ENCODE measurements around the gene EPS15. TPM values are rescaled to one million over a fixed set of nuclear protein-coding genes. Genes with fewer than 3 reads are reported as not detected.

The EPS15 gene
- total and polyA plus RNA-seq, 4 donors, result 79.9 to 179 (median 102) TPM

DNA sequence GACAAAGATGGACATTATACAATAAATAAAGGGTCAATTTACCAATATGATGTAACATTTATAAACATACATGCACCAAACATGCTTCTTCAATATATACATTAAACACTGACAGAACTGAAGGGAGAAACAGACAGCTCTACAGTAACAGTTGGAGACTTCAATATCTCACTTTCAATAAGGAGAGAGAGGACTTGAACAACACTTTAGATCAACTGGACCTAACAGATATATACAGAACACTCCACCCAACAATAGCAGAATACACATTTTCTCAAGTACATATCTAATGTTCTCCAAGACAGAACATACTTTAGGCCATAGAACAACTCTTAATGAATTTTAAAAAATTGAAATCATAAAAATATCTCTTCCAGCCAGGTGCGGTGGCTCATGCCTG lies 138.1 kb downstream of the EPS15 start:
- H3K9me3 ChIP-seq (ENCODE audit: control insufficient read depth, insufficient read depth, low read length), result peaks cover 4% of the 10 kb centered on the region
- no peak overlapping the region for H3K27ac ChIP-seq (ENCODE audit: low read depth, low read length)
- H3K4me1 ChIP-seq (ENCODE audit: control insufficient read depth, insufficient read depth, low read length), result no peaks in the 10 kb centered on the region
- no peak for DNase-seq (ENCODE audit: low read depth in 4 of 6, low spot score in 6 of 6)
- H3K27me3 ChIP-seq (ENCODE audit: control insufficient read depth, insufficient read depth, low read length), result no peaks in the 10 kb centered on the region
- 92% methylated on average over 1 of the region's 1 CpG for WGBS (ENCODE audit: insufficient coverage)
- H3K36me3 ChIP-seq (ENCODE audit: control insufficient read depth, insufficient read depth, low read length), result peaks cover 15% of the 10 kb centered on the region
- H3K4me3 ChIP-seq (ENCODE audit: low read depth, low read length), result no peak overlapping the region

DNA sequence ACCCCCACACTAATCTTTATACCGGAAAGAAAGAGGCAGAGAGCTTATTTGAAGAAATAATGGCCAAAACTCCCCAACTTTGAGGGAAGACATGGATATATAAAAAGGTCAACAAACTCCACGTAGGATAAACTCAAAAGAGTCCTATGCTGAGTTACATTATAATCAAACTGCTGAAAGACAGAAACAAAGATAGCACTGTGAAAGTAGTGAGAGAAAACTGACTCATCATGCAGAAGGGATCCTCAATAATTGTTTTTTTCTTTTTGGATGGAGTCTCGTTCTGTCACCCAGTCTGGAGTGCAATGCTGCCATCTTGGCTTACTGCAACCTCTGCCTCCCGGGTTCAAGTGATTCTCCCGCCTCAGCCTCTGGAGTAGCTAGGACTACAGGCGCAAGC lies 140.2 kb downstream of the EPS15 start:
- WGBS (ENCODE audit: insufficient coverage), result 75% methylated on average over 1 of the region's 6 CpGs

DNA sequence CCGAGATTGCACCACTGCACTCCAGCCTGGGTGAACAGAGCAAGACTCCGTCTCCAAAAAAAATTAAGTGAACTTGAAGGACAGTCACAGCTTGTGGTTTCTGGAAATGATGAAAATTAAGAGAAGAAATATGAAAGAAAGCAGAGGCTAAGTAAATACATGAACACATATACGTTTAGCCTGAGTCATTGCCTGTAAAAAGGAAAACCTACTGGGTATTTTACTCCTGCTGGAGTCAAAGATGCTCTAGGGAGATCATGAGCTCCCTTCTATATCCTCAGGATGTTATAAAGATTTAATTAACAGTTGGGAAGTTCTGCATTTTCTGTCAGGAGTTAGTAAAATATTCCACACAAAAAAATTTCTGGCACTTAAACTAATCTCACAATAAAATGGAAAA lies 145.2 kb downstream of the EPS15 start:
- no peak for DNase-seq (ENCODE audit: low read depth in 4 of 6, low spot score in 6 of 6)
- WGBS (ENCODE audit: insufficient coverage), result no CpG with 5 or more reads among the region's 3 CpGs
- peaks cover 14% of the 10 kb centered on the region for H3K36me3 ChIP-seq (ENCODE audit: control insufficient read depth, insufficient read depth, low read length)
- no peaks in the 10 kb centered on the region for H3K4me1 ChIP-seq (ENCODE audit: control insufficient read depth, insufficient read depth, low read length)
- H3K27ac ChIP-seq (ENCODE audit: low read depth, low read length), result no peak overlapping the region
- no peak overlapping the region for H3K4me3 ChIP-seq (ENCODE audit: low read depth, low read length)
- H3K27me3 ChIP-seq (ENCODE audit: control insufficient read depth, insufficient read depth, low read length), result no peaks in the 10 kb centered on the region
- no peaks in the 10 kb centered on the region for H3K9me3 ChIP-seq (ENCODE audit: control insufficient read depth, insufficient read depth, low read length)

More for the DNA sequence above, 140.2 kb downstream of the EPS15 start:
- no peaks in the 10 kb centered on the region for H3K4me1 ChIP-seq (ENCODE audit: control insufficient read depth, insufficient read depth, low read length)
- DNase-seq (ENCODE audit: low read depth in 4 of 6, low spot score in 6 of 6), result no peak
- H3K27me3 ChIP-seq (ENCODE audit: control insufficient read depth, insufficient read depth, low read length), result no peaks in the 10 kb centered on the region
- H3K4me3 ChIP-seq (ENCODE audit: low read depth, low read length), result no peak overlapping the region
- peaks cover 15% of the 10 kb centered on the region for H3K36me3 ChIP-seq (ENCODE audit: control insufficient read depth, insufficient read depth, low read length)
- no peak overlapping the region for H3K27ac ChIP-seq (ENCODE audit: low read depth, low read length)
- peaks cover 2% of the 10 kb centered on the region for H3K9me3 ChIP-seq (ENCODE audit: control insufficient read depth, insufficient read depth, low read length)

DNA sequence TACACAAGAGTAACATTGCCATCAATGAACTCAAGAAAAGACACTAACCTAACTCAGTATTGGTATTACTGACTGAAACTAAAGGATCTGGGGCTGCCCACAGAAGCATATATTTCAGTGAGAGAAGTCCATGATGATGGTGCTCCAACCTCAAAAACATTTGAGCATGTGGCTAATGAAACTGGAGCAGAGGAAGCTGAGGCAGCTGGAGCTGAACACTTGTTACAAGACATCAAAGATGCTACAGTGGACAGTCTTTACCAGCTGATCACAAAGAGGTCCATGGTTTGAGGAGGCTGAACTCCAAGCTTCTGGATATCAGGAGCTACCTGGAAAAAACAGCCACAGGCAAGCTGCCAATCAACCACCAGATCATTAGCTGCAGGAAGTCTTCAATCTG lies 146.5 kb downstream of the EPS15 start:
- no peaks in the 10 kb centered on the region for H3K27me3 ChIP-seq (ENCODE audit: control insufficient read depth, insufficient read depth, low read length)
- no peak overlapping the region for H3K4me3 ChIP-seq (ENCODE audit: low read depth, low read length)
- DNase-seq (ENCODE audit: low read depth in 4 of 6, low spot score in 6 of 6), result no peak
- no peak overlapping the region for H3K27ac ChIP-seq (ENCODE audit: low read depth, low read length)
- no peaks in the 10 kb centered on the region for H3K4me1 ChIP-seq (ENCODE audit: control insufficient read depth, insufficient read depth, low read length)
- H3K9me3 ChIP-seq (ENCODE audit: control insufficient read depth, insufficient read depth, low read length), result no peaks in the 10 kb centered on the region
- H3K36me3 ChIP-seq (ENCODE audit: control insufficient read depth, insufficient read depth, low read length), result peaks cover 16% of the 10 kb centered on the region

DNA sequence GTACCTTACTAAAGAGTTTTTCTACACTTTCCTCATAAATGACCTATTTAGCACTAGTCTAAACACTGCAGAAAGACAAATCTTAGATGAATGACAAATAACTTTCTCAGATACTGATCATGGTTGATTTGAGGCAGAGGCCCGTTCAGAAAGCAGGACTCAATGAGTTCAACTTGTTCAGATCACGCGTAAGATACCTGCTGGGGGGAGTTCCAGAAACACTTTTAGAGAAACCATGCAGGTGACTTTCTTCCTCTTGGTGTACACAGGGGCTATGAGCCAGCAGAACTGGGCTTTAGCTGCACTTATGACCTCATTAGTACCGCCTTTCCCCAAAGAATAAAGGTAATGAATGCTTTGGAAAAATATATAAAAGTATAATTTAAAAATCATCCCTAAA lies 149.9 kb downstream of the EPS15 start:
- Histone ChIP-seq H3K9me3 (ENCODE audit: control insufficient read depth, insufficient read depth, low read length) (no peaks in the 10 kb centered on the region), H3K27ac (ENCODE audit: low read depth, low read length) (no peak overlapping the region), H3K4me3 (ENCODE audit: low read depth, low read length) (no peak overlapping the region), H3K27me3 (ENCODE audit: control insufficient read depth, insufficient read depth, low read length) (no peaks in the 10 kb centered on the region), H3K36me3 (ENCODE audit: control insufficient read depth, insufficient read depth, low read length) (peaks cover 15% of the 10 kb centered on the region), H3K4me1 (ENCODE audit: control insufficient read depth, insufficient read depth, low read length) (no peaks in the 10 kb centered on the region)
- no peak for DNase-seq (ENCODE audit: low read depth in 4 of 6, low spot score in 6 of 6)
- WGBS (ENCODE audit: insufficient coverage), result 100% methylated on average over 2 of the region's 4 CpGs

DNA sequence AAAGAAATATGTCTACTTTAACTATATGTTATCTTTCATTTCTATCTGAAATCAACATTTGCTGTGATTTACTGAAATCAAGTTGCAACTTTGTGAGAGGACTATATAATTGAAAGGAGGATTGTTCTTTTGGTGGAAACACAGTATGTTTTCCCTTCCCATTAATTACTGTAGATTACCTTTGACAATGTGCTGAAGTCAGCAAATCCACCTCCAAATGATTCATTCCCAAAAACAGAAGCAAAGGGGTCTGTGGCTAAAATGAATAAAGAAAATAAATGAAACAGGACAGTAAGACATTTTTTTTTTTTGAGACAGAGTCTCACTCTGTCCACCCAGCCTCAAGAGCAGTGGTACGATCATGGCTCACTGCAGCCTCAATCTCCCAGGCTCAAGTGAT lies 153.3 kb downstream of the EPS15 start:
- H3K36me3 ChIP-seq (ENCODE audit: control insufficient read depth, insufficient read depth, low read length), result peaks cover 12% of the 10 kb centered on the region
- no CpG with 5 or more reads among the region's 1 CpG for WGBS (ENCODE audit: insufficient coverage)
- H3K4me3 ChIP-seq (ENCODE audit: low read depth, low read length), result no peak overlapping the region
- no peaks in the 10 kb centered on the region for H3K4me1 ChIP-seq (ENCODE audit: control insufficient read depth, insufficient read depth, low read length)
- DNase-seq (ENCODE audit: low read depth in 4 of 6, low spot score in 6 of 6), result no peak
- H3K27ac ChIP-seq (ENCODE audit: low read depth, low read length), result no peak overlapping the region
- no peaks in the 10 kb centered on the region for H3K9me3 ChIP-seq (ENCODE audit: control insufficient read depth, insufficient read depth, low read length)
- H3K27me3 ChIP-seq (ENCODE audit: control insufficient read depth, insufficient read depth, low read length), result no peaks in the 10 kb centered on the region

DNA sequence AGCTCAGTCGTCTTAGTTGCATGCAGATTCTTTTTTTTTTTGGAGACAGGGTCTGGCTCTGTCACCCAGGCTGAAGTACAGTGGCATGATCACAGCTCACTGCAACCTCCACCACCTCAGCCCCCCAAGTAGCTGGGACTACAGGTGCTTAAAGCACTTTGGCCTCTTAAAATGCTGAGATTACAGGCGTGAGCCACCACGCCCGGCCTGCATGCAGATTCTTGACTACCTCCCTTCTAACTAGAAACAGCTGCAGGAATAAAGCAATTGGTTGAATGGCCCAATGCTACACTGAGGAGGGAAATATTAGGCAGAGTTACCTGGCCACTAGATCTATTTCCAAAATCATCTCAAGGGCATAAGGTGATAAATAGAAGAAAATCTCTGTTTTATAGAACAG lies 159.2 kb downstream of the EPS15 start:
- Histone ChIP-seq H3K9me3 (ENCODE audit: control insufficient read depth, insufficient read depth, low read length) (no peaks in the 10 kb centered on the region), H3K4me1 (ENCODE audit: control insufficient read depth, insufficient read depth, low read length) (no peaks in the 10 kb centered on the region), H3K27ac (ENCODE audit: low read depth, low read length) (no peak overlapping the region), H3K27me3 (ENCODE audit: control insufficient read depth, insufficient read depth, low read length) (no peaks in the 10 kb centered on the region), H3K36me3 (ENCODE audit: control insufficient read depth, insufficient read depth, low read length) (peaks cover 13% of the 10 kb centered on the region), H3K4me3 (ENCODE audit: low read depth, low read length) (no peak overlapping the region)
- 88% methylated on average over 1 of the region's 4 CpGs for WGBS (ENCODE audit: insufficient coverage)
- no peak for DNase-seq (ENCODE audit: low read depth in 4 of 6, low spot score in 6 of 6)

DNA sequence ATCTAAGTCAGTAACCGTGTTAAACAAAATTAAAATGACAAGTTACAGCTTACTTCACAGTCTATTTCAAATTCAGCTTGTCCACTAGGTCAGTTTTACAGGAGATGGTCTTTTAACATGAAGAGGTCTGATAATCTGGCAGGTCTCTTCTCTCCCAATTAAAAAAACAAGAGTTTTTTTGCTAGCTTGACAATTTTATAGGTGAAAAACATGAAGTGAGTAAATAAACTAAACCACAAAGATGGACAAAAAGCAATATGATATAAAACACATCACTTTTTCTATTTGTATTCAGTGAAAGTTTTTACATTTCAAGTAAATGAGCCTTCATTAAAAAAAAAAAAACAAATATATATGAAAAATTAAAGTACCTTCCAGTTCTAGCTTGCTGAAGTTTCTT lies 163.7 kb downstream of the EPS15 start:
- H3K27me3 ChIP-seq (ENCODE audit: control insufficient read depth, insufficient read depth, low read length), result no peaks in the 10 kb centered on the region
- DNase-seq (ENCODE audit: low read depth in 4 of 6, low spot score in 6 of 6), result no peak
- H3K27ac ChIP-seq (ENCODE audit: low read depth, low read length), result no peak overlapping the region

DNA sequence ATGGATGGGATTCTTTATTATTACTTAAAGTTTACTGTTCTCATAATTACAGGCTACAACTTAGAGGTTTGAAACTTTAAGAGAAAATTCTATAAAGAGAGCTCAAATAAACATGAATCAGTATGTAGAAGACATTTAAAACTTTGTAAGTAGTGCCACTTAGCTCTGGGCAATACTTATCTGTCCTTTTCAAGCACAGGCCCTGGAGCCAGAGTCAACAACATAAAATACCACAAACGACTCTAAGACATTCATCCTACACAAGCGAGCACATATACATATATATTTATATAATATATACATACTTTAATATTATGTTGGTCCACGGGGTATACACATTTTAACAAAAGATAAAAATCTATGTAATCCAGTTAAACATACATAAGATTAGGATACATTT lies 164.7 kb downstream of the EPS15 start:
- Histone ChIP-seq H3K36me3 (ENCODE audit: control insufficient read depth, insufficient read depth, low read length) (peaks cover 11% of the 10 kb centered on the region), H3K9me3 (ENCODE audit: control insufficient read depth, insufficient read depth, low read length) (no peaks in the 10 kb centered on the region), H3K4me1 (ENCODE audit: control insufficient read depth, insufficient read depth, low read length) (no peaks in the 10 kb centered on the region), H3K27me3 (ENCODE audit: control insufficient read depth, insufficient read depth, low read length) (no peaks in the 10 kb centered on the region), H3K4me3 (ENCODE audit: low read depth, low read length) (no peak overlapping the region), H3K27ac (ENCODE audit: low read depth, low read length) (no peak overlapping the region)
- no peak for DNase-seq (ENCODE audit: low read depth in 4 of 6, low spot score in 6 of 6)
- no CpG with 5 or more reads among the region's 3 CpGs for WGBS (ENCODE audit: insufficient coverage)

More for the DNA sequence above, 163.7 kb downstream of the EPS15 start:
- H3K36me3 ChIP-seq (ENCODE audit: control insufficient read depth, insufficient read depth, low read length), result peaks cover 11% of the 10 kb centered on the region
- WGBS (ENCODE audit: insufficient coverage), result no CpG with 5 or more reads among the region's 1 CpG
- H3K4me1 ChIP-seq (ENCODE audit: control insufficient read depth, insufficient read depth, low read length), result no peaks in the 10 kb centered on the region
- no peaks in the 10 kb centered on the region for H3K9me3 ChIP-seq (ENCODE audit: control insufficient read depth, insufficient read depth, low read length)
- H3K4me3 ChIP-seq (ENCODE audit: low read depth, low read length), result no peak overlapping the region

DNA sequence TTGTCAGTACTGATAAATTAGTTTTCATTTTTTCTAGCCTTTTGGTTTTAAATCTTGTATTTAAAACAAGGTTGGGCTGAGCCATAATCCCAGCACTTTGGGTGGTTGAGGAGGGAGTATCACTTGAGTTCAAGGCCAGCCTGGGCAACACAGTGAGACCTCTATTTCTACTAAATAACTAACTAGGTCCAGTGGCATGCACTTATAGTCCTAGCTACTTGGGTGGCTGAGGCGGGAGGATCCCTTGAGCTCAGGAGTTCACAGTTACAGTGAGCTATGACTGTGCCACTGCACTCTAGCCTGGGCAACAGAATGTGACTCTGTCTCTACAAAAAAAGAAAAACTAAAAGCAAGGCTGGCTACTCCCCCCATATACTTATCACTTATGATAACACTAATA lies 167.2 kb downstream of the EPS15 start:
- Histone ChIP-seq H3K27ac (ENCODE audit: low read depth, low read length) (no peak overlapping the region), H3K36me3 (ENCODE audit: control insufficient read depth, insufficient read depth, low read length) (peaks cover 4% of the 10 kb centered on the region), H3K27me3 (ENCODE audit: control insufficient read depth, insufficient read depth, low read length) (no peaks in the 10 kb centered on the region), H3K9me3 (ENCODE audit: control insufficient read depth, insufficient read depth, low read length) (no peaks in the 10 kb centered on the region), H3K4me3 (ENCODE audit: low read depth, low read length) (no peak overlapping the region), H3K4me1 (ENCODE audit: control insufficient read depth, insufficient read depth, low read length) (no peaks in the 10 kb centered on the region)
- no peak for DNase-seq (ENCODE audit: low read depth in 4 of 6, low spot score in 6 of 6)
- WGBS (ENCODE audit: insufficient coverage), result 100% methylated on average over 1 of the region's 1 CpG
